VCaP (cell line): ENCODE measurements around the gene ATXN1.

Experiments
- H3K27ac ChIP-seq: fragments of 450-650 bp; 2 replicates; pipeline ENCODE4 v1.5.1; 2017
- TF ChIP-seq, protein P1 (sequence below): fragments of 450-650 bp; conservative IDR thresholded peaks from 2 replicates; pipeline ENCODE4 v1.5.1; 2017; ENCODE audit warnings: mild to moderate bottlenecking, moderate library complexity

ATXN1 gene

DNA sequence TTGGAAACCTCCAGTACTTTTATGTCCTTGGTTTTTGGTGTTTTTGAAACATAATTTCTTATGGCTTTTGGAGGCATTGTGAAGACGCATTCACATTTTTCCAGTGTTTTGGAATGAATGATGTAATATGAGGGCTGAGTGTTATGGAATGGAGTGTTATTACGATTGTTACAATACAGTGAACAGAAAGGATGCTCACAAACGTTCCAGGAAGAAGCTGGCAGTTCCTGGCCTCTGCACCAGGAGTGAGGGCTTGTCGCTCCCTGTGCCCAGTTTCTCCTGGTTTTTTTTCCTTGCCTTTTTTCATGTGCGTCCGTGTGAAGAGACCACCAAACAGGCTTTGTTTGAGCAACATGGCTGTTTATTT, 502.6 kb downstream of the ATXN1 start:
- no peak overlapping the region for H3K27ac ChIP-seq
- TF ChIP-seq, protein P1, sequence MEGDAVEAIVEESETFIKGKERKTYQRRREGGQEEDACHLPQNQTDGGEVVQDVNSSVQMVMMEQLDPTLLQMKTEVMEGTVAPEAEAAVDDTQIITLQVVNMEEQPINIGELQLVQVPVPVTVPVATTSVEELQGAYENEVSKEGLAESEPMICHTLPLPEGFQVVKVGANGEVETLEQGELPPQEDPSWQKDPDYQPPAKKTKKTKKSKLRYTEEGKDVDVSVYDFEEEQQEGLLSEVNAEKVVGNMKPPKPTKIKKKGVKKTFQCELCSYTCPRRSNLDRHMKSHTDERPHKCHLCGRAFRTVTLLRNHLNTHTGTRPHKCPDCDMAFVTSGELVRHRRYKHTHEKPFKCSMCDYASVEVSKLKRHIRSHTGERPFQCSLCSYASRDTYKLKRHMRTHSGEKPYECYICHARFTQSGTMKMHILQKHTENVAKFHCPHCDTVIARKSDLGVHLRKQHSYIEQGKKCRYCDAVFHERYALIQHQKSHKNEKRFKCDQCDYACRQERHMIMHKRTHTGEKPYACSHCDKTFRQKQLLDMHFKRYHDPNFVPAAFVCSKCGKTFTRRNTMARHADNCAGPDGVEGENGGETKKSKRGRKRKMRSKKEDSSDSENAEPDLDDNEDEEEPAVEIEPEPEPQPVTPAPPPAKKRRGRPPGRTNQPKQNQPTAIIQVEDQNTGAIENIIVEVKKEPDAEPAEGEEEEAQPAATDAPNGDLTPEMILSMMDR = no peak

DNA sequence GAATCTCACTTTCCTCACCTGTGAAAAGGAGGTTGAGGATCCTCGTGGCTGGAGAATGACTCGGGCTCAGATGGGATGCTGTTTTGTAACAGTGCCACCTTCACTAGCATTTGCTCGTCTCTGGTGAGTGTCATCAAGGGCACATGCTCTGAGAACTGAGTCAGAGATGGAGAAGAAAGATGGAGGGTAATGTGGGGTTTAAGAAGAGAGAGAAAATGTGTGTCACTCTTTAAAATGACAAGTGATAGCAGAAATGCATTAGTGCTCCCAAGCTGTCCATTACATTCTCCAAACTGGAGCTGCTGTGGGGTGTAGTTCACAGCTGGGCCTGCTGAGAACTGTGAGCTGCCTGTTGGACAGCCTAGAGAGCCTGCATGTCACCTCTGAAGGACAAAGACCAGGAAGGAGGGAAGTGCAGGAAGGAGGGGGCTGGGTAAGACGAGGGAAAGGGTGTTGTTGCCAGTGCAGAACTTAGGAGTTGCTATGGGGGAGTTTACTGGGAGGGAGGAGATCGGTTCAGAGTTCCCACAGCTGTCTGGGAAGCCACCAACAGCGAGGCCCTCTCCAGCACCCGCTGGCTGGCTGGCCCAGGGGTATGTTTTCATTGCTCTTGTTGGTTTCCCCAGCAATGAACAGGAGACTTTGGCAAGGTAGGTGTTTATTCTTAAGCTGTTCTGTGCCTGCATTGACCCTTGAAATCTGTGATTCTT, 503.1 kb downstream of the ATXN1 start:
- TF ChIP-seq, protein P1 = no peak
- no peak overlapping the region for H3K27ac ChIP-seq

DNA sequence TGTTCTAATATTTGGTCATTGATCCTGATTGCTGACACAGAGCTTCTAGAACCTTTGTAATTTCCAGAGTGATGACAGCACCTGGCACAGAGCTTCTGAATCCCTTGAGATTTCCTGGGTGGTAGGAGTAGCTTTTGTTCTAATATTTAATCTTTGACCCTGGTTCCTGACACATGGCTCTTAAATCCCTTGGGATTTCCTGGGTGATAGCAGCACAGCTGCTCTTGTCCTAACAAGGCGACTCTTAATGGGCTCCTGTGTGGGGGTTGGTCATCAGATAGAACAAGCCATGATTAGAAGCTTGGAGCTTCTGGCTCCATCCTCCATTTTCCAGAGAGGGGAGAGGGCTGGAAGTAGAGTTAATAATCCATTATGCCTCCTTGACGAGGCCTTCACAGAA, 504.5 kb downstream of the ATXN1 start:
- H3K27ac ChIP-seq = no peak overlapping the region
- TF ChIP-seq, protein P1 = no peak

DNA sequence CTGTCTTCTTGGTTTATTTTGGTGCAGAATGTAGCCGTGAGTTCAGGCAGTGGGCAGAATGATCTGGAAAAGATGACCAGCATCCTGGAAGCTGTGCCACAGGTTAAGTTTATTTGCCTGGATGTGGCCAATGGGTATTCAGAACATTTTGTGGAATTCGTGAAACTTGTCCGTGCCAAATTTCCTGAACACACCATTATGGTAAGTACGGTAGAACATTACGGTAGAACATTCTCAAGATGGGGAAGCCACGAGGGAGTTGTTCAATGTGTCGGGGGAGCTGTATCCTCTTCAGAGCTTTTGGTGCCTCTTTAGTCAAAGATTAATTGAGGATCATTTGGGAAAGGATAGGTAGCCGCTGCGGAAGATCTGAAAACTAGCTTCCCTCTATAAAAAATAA, 506.7 kb downstream of the ATXN1 start:
- H3K27ac ChIP-seq = no peak overlapping the region
- TF ChIP-seq, protein P1 = no peak

DNA sequence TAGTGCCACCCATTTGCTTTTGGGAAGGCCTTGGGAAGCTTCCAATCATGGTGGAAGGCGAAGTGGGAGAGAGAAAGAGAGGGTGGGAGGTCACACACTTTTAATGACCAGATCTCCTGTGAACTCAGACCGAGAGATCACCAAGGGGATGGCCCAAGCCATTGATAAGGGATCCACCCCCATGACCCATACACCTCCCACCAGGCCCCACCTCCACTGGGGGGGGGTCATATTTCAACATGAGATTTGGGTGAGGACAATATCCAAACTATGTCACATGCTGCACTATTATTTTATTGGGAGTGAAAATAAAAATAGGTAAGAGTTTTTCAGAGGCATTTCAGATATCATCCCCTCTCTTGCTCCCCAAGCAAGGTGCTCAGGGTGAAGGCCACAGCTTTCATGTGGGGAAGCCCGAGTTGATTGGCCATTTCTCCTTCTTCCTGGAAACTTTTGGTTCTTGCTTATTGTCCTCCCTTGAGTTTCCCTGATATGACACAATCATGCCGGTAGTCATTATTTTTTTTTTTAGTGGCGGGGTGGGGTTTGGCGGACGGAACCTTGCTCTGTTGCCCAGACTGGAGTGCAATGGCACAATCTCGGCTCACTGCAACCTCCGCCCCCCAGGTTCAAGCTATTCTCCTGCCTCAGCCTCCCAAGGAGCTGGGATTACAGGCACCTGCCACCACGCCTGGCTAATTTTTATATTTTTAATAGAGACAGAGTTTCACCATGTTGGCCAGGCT, 507.7 kb downstream of the ATXN1 start:
- no peak overlapping the region for H3K27ac ChIP-seq
- TF ChIP-seq, protein P1 = no peak

DNA sequence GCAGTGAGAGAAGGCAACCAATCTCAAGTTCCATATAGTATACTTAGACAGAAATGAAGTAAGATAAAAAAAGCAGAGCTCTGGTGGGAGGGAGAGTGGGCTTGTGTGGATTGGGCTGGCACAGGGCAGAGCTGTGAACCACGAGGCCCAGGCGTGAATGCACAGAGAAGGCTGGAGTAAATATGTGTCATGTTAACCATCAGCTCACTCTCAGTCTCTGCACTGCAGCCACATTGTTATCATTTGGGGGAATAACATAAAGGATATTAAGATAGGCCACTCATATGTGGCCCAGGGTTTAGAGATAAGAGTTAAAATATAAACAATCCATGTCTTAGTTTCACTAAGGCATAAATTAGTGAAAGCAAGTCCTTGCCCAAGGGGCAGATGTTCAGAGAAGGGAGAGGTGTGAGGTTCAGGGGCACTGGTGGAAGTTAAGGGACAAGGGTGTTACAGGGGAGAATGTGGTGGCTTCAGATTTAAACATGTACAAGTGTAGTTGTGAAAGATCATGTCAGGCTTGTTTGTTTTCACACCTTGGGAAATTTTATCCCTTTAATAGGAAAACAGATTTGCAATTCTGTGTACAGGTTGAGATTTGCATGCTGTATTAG, 508.5 kb downstream of the ATXN1 start:
- TF ChIP-seq, protein P1 = no peak
- H3K27ac ChIP-seq = no peak overlapping the region

DNA sequence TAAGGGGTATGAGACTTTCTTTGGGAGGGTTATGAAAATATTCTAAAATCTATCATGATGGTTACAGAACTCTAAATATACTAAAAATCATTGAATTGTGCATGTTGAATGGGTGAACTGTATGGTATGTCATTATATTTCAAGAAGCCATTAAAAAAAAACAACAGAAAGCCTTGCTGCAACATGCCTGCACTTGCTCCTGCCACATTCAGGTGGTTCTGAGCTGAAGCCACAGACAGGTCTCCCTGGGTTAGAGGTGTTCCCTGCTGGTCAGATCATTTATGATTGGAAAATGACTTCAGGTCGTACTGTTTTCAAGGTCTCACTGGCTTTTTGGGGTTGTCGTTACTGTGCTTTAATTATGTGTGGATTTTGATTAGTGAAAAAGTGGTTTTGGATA, 509.6 kb downstream of the ATXN1 start:
- TF ChIP-seq, protein P1 = no peak
- H3K27ac ChIP-seq = no peak overlapping the region
